DOHH2 (cell line): ENCODE measurements around the gene TYMP.

ENCODE experiments used
- H3F3A ChIP-seq: fragments of 200-600 bp; sonication (generic), shearing (Covaris generic); 2 replicates; pipeline ENCODE4 v1.6.0; 2016; ENCODE audit warnings: antibody characterized with exemption, mild to moderate bottlenecking; ENCODE audit not compliant: control insufficient read depth, insufficient read depth
- H3K27ac ChIP-seq: fragments of 200-600 bp; sonication (generic); 2 replicates; pipeline ENCODE4 v1.5.1; 2014; ENCODE audit warnings: low read depth, mild to moderate bottlenecking, low read length, moderate library complexity
- H3K27me3 ChIP-seq: fragments of 200-600 bp; sonication (generic); 2 replicates; pipeline ENCODE4 v1.6.1; 2014; ENCODE audit warnings: mild to moderate bottlenecking, low read length, mixed read lengths; ENCODE audit not compliant: control insufficient read depth
- H3K36me3 ChIP-seq: fragments of 200-600 bp; sonication (generic); 2 replicates; pipeline ENCODE4 v1.6.1; 2014; ENCODE audit warnings: mild to moderate bottlenecking, low read length, moderate library complexity, mixed read lengths; ENCODE audit not compliant: control insufficient read depth
- H3K4me1 ChIP-seq: fragments of 200-600 bp; sonication (generic); 2 replicates; pipeline ENCODE4 v1.6.1; 2014; ENCODE audit warnings: mild to moderate bottlenecking, low read length, mixed read lengths; ENCODE audit not compliant: control insufficient read depth
- H3K4me2 ChIP-seq: fragments of 200-600 bp; sonication (generic); 2 replicates; pipeline ENCODE4 v1.6.0; 2014; ENCODE audit warnings: mild to moderate bottlenecking, low read length, moderate library complexity
- H3K4me3 ChIP-seq: fragments of 200-600 bp; sonication (generic); 2 replicates; pipeline ENCODE4 v1.5.1; 2014; ENCODE audit warnings: mild to moderate bottlenecking, low read length, mixed read lengths
- H3K79me2 ChIP-seq: fragments of 200-600 bp; sonication (generic); 2 replicates; pipeline ENCODE4 v1.6.1; 2014; ENCODE audit warnings: mild to moderate bottlenecking, low read length, mixed read lengths; ENCODE audit not compliant: control insufficient read depth
- H3K9me2 ChIP-seq: fragments of 200-600 bp; sonication (generic); replicated peaks from 2 replicates; pipeline ENCODE4 v1.6.1; 2014; ENCODE audit warnings: mild to moderate bottlenecking, low read length, mixed read lengths; ENCODE audit not compliant: control insufficient read depth
- H3K9me3 ChIP-seq: fragments of 200-600 bp; sonication (generic); 2 replicates; pipeline ENCODE4 v1.6.1; 2014; ENCODE audit warnings: antibody characterized with exemption, low read length, mixed read lengths; ENCODE audit not compliant: control insufficient read depth, insufficient read depth
- H4K20me1 ChIP-seq: fragments of 200-600 bp; sonication (generic); 2 replicates; pipeline ENCODE4 v1.6.0; 2014; ENCODE audit warnings: low read depth, mild to moderate bottlenecking, antibody characterized with exemption, low read length, moderate library complexity; ENCODE audit not compliant: control insufficient read depth, insufficient read depth
- CTCF ChIP-seq: fragments of 200-600 bp; sonication (generic); IDR thresholded peaks from one replicate; pipeline ENCODE4 v1.5.1; 2014; ENCODE audit warnings: antibody characterized with exemption, mild to moderate bottlenecking, low read depth, low read length; ENCODE audit not compliant: poor library complexity, severe bottlenecking
- EZH2phosphoT487 ChIP-seq: fragments of 200-600 bp; sonication (generic); IDR thresholded peaks from 2 replicates; pipeline ENCODE4 v1.6.1; 2017; ENCODE audit warnings: borderline replicate concordance, mild to moderate bottlenecking, antibody characterized with exemption, low read length, moderate library complexity, mixed read lengths

TYMP gene

GRCh38 chr22:50490531-50491308, 39.1 kb downstream of the TYMP start:
- Histone ChIP-seq H3K4me1 (peaks cover 7% of the 10 kb centered on the region), H3K4me2 (peak overlapping the region; percentile 10; the same call in 1 of the 2 replicates), H4K20me1 (no peaks in the 10 kb centered on the region), H3K4me3 (no peak overlapping the region), H3K27me3 (no peaks in the 10 kb centered on the region), H3K79me2 (no peaks in the 10 kb centered on the region), H3K9me2 (no peaks in the 10 kb centered on the region), H3K27ac (no peak overlapping the region), H3F3A (no peaks in the 10 kb centered on the region), H3K36me3 (no peaks in the 10 kb centered on the region), H3K9me3 (no peaks in the 10 kb centered on the region)
- TF ChIP-seq CTCF (no peak), EZH2phosphoT487 (no peak)

DNA sequence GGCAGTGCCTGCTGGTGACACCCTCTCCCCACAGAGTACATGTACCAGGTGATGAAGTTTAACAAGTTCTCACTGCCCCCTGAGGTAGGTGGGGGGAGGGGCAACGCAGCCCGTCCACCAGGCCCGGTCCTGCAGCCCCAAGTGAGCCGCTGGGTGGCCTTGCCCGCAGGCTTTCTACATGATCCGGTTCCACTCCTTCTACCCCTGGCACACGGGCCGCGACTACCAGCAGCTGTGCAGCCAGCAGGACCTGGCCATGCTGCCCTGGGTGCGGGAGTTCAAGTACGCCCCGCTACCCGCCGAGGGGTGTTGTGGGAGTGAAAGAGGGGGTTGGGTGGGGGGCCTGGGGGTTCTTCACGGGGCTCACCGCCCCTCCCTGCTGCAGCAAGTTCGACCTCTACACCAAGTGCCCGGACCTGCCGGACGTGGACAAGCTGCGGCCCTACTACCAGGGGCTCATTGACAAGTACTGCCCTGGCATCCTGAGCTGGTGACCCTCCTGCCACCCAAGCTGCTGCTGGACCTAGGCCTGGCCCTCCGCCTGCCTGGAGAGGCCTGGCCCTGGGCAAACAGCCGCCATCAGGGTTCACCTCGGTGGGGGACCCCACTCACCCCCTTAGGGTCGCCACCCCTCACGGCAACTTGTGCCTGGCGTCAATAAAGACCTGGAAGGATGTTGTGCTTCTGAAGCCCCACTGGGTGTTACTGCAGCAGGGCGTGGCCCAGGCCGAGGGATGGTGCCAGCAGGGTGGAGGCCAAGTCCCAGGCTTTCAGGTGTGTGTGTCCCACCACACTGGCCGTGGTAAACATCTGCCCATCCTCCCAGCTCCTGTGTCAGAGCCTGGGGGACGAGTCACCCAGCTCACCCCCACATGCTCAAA, 40.2 kb downstream of the TYMP start:
- no peak overlapping the region for H3K27ac ChIP-seq
- no peaks in the 10 kb centered on the region for H4K20me1 ChIP-seq
- no peaks in the 10 kb centered on the region for H3F3A ChIP-seq
- no peaks in the 10 kb centered on the region for H3K9me3 ChIP-seq
- no peaks in the 10 kb centered on the region for H3K27me3 ChIP-seq
- H3K79me2 ChIP-seq: no peaks in the 10 kb centered on the region
- H3K4me3 ChIP-seq: no peak overlapping the region
- H3K4me2 ChIP-seq: no peak overlapping the region
- H3K36me3 ChIP-seq: no peaks in the 10 kb centered on the region
- no peaks in the 10 kb centered on the region for H3K9me2 ChIP-seq
- TF ChIP-seq CTCF: no peak
- TF ChIP-seq EZH2phosphoT487: no peak
- H3K4me1 ChIP-seq: peaks cover 9% of the 10 kb centered on the region

- TF ChIP-seq EZH2phosphoT487 (no peak), CTCF (no peak)
- H3K4me3 ChIP-seq: no peak overlapping the region
- no peaks in the 10 kb centered on the region for H3K9me2 ChIP-seq
- no peaks in the 10 kb centered on the region for H3K36me3 ChIP-seq
- no peak overlapping the region for H3K27ac ChIP-seq
- no peaks in the 10 kb centered on the region for H3K27me3 ChIP-seq
- H3F3A ChIP-seq: no peaks in the 10 kb centered on the region
- H3K9me3 ChIP-seq: no peaks in the 10 kb centered on the region
- no peak overlapping the region for H3K4me2 ChIP-seq
- H4K20me1 ChIP-seq: no peaks in the 10 kb centered on the region
- H3K79me2 ChIP-seq: no peaks in the 10 kb centered on the region
- peaks cover 16% of the 10 kb centered on the region for H3K4me1 ChIP-seq
Measured at GRCh38 chr22:50488886-50489285, 40.9 kb downstream of the TYMP start.
